Type B pancreatic cell (in vitro differentiated cells): ENCODE data around the gene FSTL5. TPM values are rescaled to one million over a fixed set of nuclear protein-coding genes. Genes with fewer than 3 reads are reported as not detected.

ENCODE experiments used
- DNase-seq: peaks from one replicate; pipeline ENCODE4 v3.0.0; 2021; ENCODE audit warnings: mixed read lengths; ENCODE audit not compliant: unreplicated experiment; ENCODE audit errors: extremely low spot score
- H3K27ac Mint-ChIP-seq: 2 replicates; pipeline ENCODE4 v1.8.0; 2021; ENCODE audit warnings: mild to moderate bottlenecking, mixed read lengths
- H3K27me3 Mint-ChIP-seq: 2 replicates; pipeline ENCODE4 v1.8.0; 2021; ENCODE audit warnings: mixed read lengths
- H3K36me3 Mint-ChIP-seq: 2 replicates; pipeline ENCODE4 v1.8.0; 2021; ENCODE audit warnings: mixed read lengths
- H3K4me1 Mint-ChIP-seq: one replicate; pipeline ENCODE4 v1.8.0; 2021; ENCODE audit warnings: mixed read lengths; ENCODE audit not compliant: unreplicated experiment
- H3K4me3 Mint-ChIP-seq: 2 replicates; pipeline ENCODE4 v1.8.0; 2021; ENCODE audit warnings: mild to moderate bottlenecking, mixed read lengths
- H3K9me3 Mint-ChIP-seq: 2 replicates; pipeline ENCODE4 v1.8.0; 2021; ENCODE audit warnings: mixed read lengths
- CTCF ChIP-seq: fragments of 200-600 bp; sonication (generic); conservative IDR thresholded peaks from 2 replicates; pipeline ENCODE4 v1.5.0; 2021; ENCODE audit warnings: antibody characterized with exemption, mild to moderate bottlenecking
- total RNA-seq: library from RNA; stranded (reverse); gene quantifications from 2 replicates; pipeline ENCODE4 v1.2.1, GENCODE V29; 2021; ENCODE audit warnings: low replicate concordance

FSTL5 gene
- total RNA-seq, 1 donor from 2014 or later: 3.6 TPM

- H3K4me3 Mint-ChIP-seq: no peak overlapping the region
Measured at GRCh38 chr4:161657616-161658015, 506.2 kb downstream of the FSTL5 start.

GRCh38 chr4:161656594-161656993 lies 507.2 kb downstream of the FSTL5 start:
- TF ChIP-seq CTCF: no peak
- H3K36me3 Mint-ChIP-seq: no peaks in the 10 kb centered on the region

More at GRCh38 chr4:161657616-161658015, 506.2 kb downstream of the FSTL5 start:
- DNase-seq: no peak
- no peaks in the 10 kb centered on the region for H3K4me1 Mint-ChIP-seq
- no peaks in the 10 kb centered on the region for H3K9me3 Mint-ChIP-seq
- H3K27ac Mint-ChIP-seq: no peak overlapping the region
- H3K27me3 Mint-ChIP-seq: no peaks in the 10 kb centered on the region
- H3K36me3 Mint-ChIP-seq: no peaks in the 10 kb centered on the region
- no peak for TF ChIP-seq CTCF

DNA sequence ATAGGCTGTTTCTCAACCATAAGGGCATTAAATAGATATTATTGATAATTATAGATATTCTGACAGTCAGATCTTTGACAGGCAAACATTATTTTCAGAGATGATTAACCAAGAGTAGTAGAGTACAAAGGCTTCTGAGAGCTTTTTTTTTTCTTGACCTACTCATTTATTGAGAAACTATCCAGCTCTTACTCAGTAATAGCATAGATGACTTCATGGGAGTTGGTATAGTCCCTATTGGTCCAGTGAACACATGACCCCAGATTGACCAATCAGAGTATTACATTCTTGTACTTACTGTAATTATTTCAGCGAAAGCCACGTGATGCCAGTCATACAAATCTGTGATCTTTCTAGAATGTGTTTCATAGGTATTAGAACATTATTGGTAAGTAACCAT lies 508.7 kb downstream of the FSTL5 start:
- Mint-ChIP-seq H3K36me3 (no peaks in the 10 kb centered on the region), H3K4me1 (no peaks in the 10 kb centered on the region), H3K9me3 (no peaks in the 10 kb centered on the region), H3K27me3 (no peaks in the 10 kb centered on the region), H3K4me3 (no peak overlapping the region), H3K27ac (no peak overlapping the region)
- no peak for DNase-seq
- no peak for TF ChIP-seq CTCF

More at GRCh38 chr4:161656594-161656993, 507.2 kb downstream of the FSTL5 start:
- no peak overlapping the region for H3K27ac Mint-ChIP-seq
- no peaks in the 10 kb centered on the region for H3K4me1 Mint-ChIP-seq
- H3K27me3 Mint-ChIP-seq: no peaks in the 10 kb centered on the region
- H3K9me3 Mint-ChIP-seq: no peaks in the 10 kb centered on the region
- no peak overlapping the region for H3K4me3 Mint-ChIP-seq
- DNase-seq: no peak

GRCh38 chr4:161653697-161654096 lies 510.1 kb downstream of the FSTL5 start:
- no peaks in the 10 kb centered on the region for H3K4me1 Mint-ChIP-seq
- no peak for TF ChIP-seq CTCF
- H3K36me3 Mint-ChIP-seq: no peaks in the 10 kb centered on the region
- H3K4me3 Mint-ChIP-seq: no peak overlapping the region
- no peak for DNase-seq
- H3K9me3 Mint-ChIP-seq: peaks cover 5% of the 10 kb centered on the region
- no peak overlapping the region for H3K27ac Mint-ChIP-seq
- no peaks in the 10 kb centered on the region for H3K27me3 Mint-ChIP-seq

- peaks cover 3% of the 10 kb centered on the region for H3K36me3 Mint-ChIP-seq
- no peak overlapping the region for H3K4me3 Mint-ChIP-seq
- H3K9me3 Mint-ChIP-seq: peaks cover 5% of the 10 kb centered on the region
- H3K27ac Mint-ChIP-seq: no peak overlapping the region
- no peak for TF ChIP-seq CTCF
- DNase-seq: no peak
- no peaks in the 10 kb centered on the region for H3K27me3 Mint-ChIP-seq
- no peaks in the 10 kb centered on the region for H3K4me1 Mint-ChIP-seq
Measured at GRCh38 chr4:161651586-161651985, 512.2 kb downstream of the FSTL5 start.

GRCh38 chr4:161650812-161651211 lies 513.0 kb downstream of the FSTL5 start:
- Mint-ChIP-seq H3K27me3 (no peaks in the 10 kb centered on the region), H3K4me1 (no peaks in the 10 kb centered on the region), H3K9me3 (peaks cover 5% of the 10 kb centered on the region), H3K4me3 (no peak overlapping the region), H3K27ac (no peak overlapping the region), H3K36me3 (peaks cover 3% of the 10 kb centered on the region)
- TF ChIP-seq CTCF: no peak
- DNase-seq: no peak
